ENCODE measurements around the gene TP53I11.

TP53I11 gene

GRCh38 chr11:44893308-44893822, 57.3 kb downstream of the TP53I11 start:
- Histone ChIP-seq H3K4me1 (ENCODE audit: insufficient read depth, low read length) (peaks cover 11% of the 10 kb centered on the region), H3K9ac (ENCODE audit: low read depth, low read length) (no peak overlapping the region), H3K9me3 (ENCODE audit: control insufficient read depth, insufficient read depth, low read length) (0 out of 2 replicates have a peak, but pooled peaks cover 2% of the 10 kb centered on the region), H3K36me3 (ENCODE audit: insufficient read depth, low read length) (no peaks in the 10 kb centered on the region)

DNA sequence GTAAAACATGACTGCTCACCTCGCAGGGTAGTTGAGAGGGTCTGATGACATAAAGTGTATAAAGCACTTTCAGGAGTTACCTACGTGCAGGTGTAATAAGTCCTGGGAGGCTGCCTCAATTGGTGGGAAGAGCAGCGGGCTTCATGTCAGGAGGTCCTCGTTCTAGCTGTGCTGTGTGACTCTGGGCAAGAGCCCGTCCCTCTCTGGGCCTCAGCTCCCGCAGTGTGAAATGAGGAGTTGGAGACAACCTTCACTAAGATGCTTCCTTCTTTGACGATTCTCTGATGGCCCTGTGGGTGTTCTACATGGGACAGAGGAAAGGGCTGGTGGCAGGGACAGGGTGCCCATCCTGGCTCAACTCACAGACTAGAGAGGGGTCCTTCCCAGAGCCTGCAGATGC, 57.8 kb downstream of the TP53I11 start:
- Histone ChIP-seq H3K9ac (ENCODE audit: low read depth, low read length) (no peak overlapping the region), H3K4me1 (ENCODE audit: insufficient read depth, low read length) (peaks cover 11% of the 10 kb centered on the region), H3K36me3 (ENCODE audit: insufficient read depth, low read length) (no peaks in the 10 kb centered on the region), H3K9me3 (ENCODE audit: control insufficient read depth, insufficient read depth, low read length) (no peaks in the 10 kb centered on the region)

GRCh38 chr11:44889266-44889665, 61.4 kb downstream of the TP53I11 start:
- Histone ChIP-seq H3K9ac (ENCODE audit: low read depth, low read length) (no peak overlapping the region), H3K4me1 (ENCODE audit: insufficient read depth, low read length) (peaks cover 30% of the 10 kb centered on the region), H3K36me3 (ENCODE audit: insufficient read depth, low read length) (no peaks in the 10 kb centered on the region), H3K9me3 (ENCODE audit: control insufficient read depth, insufficient read depth, low read length) (no peaks in the 10 kb centered on the region)

DNA sequence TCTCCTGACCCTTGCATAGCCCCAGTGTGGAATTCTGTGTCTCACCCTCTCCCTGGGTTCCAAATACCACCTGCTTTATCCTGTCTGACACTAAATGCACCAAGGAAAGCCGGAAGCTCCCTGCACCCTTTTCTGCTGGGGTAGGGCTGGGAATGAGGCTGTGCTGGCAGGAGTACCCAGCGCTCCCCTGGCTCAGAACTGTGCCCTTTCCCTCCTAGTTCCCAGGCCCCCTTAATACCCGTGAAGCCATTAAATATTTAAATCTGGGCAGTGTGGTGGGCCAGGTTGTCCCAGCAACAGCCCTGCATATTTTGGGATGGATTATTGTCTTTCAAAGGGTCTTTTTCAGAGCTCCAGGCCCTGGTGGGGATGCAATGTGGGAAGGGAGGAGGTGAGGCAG, 63.0 kb downstream of the TP53I11 start:
- Histone ChIP-seq H3K36me3 (ENCODE audit: insufficient read depth, low read length) (no peaks in the 10 kb centered on the region), H3K4me1 (ENCODE audit: insufficient read depth, low read length) (peaks cover 32% of the 10 kb centered on the region), H3K9me3 (ENCODE audit: control insufficient read depth, insufficient read depth, low read length) (no peaks in the 10 kb centered on the region), H3K9ac (ENCODE audit: low read depth, low read length) (no peak overlapping the region)

DNA sequence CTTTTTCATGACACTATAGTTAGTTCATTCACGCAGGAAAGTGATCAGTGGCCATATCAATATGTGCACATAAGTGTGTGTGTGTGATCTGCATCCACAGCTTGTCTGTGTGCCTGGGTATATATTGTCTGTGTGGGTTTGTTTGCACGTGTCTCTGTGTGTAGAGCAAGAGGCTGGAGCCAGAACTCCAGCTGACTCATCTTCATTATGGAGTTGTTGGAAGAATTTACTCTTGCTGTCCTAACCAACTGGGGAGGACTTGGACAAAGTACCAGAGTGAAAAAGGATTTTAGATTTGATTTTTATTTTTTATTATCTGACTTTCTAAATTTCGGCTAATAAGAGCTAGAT, 63.9 kb downstream of the TP53I11 start:
- no peak overlapping the region for H3K9ac ChIP-seq (ENCODE audit: low read depth, low read length)
- H3K4me1 ChIP-seq (ENCODE audit: insufficient read depth, low read length), result peaks cover 26% of the 10 kb centered on the region
- no peaks in the 10 kb centered on the region for H3K9me3 ChIP-seq (ENCODE audit: control insufficient read depth, insufficient read depth, low read length)
- no peaks in the 10 kb centered on the region for H3K36me3 ChIP-seq (ENCODE audit: insufficient read depth, low read length)

GRCh38 chr11:44885919-44886789, 64.5 kb downstream of the TP53I11 start:
- H3K36me3 ChIP-seq (ENCODE audit: insufficient read depth, low read length), result no peaks in the 10 kb centered on the region
- no peak overlapping the region for H3K9ac ChIP-seq (ENCODE audit: low read depth, low read length)
- no peaks in the 10 kb centered on the region for H3K9me3 ChIP-seq (ENCODE audit: control insufficient read depth, insufficient read depth, low read length)
- peaks cover 21% of the 10 kb centered on the region; the same call in 1 of the 2 replicates for H3K4me1 ChIP-seq (ENCODE audit: insufficient read depth, low read length)

DNA sequence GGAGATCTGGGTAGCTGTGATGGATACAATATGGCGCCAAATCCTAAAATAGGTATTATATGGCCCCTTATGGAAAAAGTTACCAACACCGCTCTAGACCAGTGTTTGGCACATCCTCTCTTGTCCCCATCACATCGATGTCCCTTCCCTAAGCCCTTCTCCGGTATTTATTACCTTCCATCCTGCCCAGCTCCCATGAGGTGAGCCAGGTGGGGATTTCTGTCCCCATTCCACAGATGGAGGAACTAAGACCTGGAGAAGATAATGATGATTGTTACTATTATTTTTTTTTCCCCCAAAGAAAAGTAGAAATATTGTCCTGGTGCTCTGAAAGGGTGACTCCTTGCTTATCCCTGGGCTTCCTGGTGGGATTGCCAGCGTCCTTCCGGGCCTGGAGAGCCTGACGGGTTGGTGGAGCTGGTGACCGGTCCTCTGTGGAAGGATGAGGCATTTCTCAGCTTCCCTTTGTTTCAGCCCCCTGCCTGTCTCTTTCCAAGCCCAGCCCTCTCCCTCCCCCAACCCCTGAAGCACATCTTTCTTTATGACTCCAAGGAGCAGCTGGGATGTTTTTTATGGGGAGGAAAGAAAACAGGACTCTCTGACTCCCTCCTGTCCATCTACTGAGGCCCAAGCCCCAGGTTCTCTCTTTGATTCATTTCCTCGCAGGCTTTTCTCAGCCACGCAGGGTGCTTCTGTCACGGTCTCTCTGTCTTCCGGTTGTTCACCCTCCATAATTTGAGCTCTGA, 65.4 kb downstream of the TP53I11 start:
- H3K9ac ChIP-seq (ENCODE audit: low read depth, low read length), result no peak overlapping the region
- no peaks in the 10 kb centered on the region for H3K9me3 ChIP-seq (ENCODE audit: control insufficient read depth, insufficient read depth, low read length)
- H3K36me3 ChIP-seq (ENCODE audit: insufficient read depth, low read length), result no peaks in the 10 kb centered on the region
- peaks cover 21% of the 10 kb centered on the region; the same call in 1 of the 2 replicates for H3K4me1 ChIP-seq (ENCODE audit: insufficient read depth, low read length)

GRCh38 chr11:44884056-44884455, 66.6 kb downstream of the TP53I11 start:
- H3K9me3 ChIP-seq (ENCODE audit: control insufficient read depth, insufficient read depth, low read length), result no peaks in the 10 kb centered on the region
- H3K4me1 ChIP-seq (ENCODE audit: insufficient read depth, low read length), result peaks cover 22% of the 10 kb centered on the region; the same call in 1 of the 2 replicates
- no peaks in the 10 kb centered on the region for H3K36me3 ChIP-seq (ENCODE audit: insufficient read depth, low read length)
- no peak overlapping the region for H3K9ac ChIP-seq (ENCODE audit: low read depth, low read length)

DNA sequence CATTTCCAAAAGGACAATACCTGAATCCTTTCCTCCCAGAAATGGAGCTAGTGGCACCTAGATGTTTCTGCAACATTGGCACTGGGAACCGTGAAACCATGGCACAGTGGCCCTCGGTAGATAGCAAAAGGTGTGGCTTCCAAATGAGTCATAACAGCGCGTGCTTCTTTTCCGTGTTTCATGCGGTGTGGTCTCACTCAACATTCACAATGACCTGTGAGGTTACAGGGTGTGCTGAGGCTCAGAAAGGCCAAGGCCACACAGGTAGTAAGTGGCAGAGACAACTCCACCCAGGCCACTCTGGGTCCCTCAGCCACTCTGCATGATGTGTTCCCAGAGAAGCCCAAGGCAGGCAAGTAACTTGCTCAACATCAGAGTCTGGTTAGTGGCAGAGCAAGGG, 67.4 kb downstream of the TP53I11 start:
- peaks cover 30% of the 10 kb centered on the region for H3K4me1 ChIP-seq (ENCODE audit: insufficient read depth, low read length)
- no peaks in the 10 kb centered on the region for H3K9me3 ChIP-seq (ENCODE audit: control insufficient read depth, insufficient read depth, low read length)
- no peaks in the 10 kb centered on the region for H3K36me3 ChIP-seq (ENCODE audit: insufficient read depth, low read length)
- no peak overlapping the region for H3K9ac ChIP-seq (ENCODE audit: low read depth, low read length)
